SU-DHL-6 (cell line): Measurements from ENCODE around the gene ATP5PB.
A peak's percentile ranks its signal among the peaks of the same experiment; 100 is the strongest.

Experiments
- H2AFZ ChIP-seq: fragments of 200-600 bp; sonication (generic); 2 replicates; pipeline ENCODE4 v1.6.1; 2014; ENCODE audit warnings: low read depth, mild to moderate bottlenecking, moderate library complexity, mixed read lengths, antibody characterized with exemption, low read length; ENCODE audit not compliant: severe bottlenecking
- H3F3A ChIP-seq: fragments of 200-600 bp; shearing (Covaris generic); 2 replicates; pipeline ENCODE4 v1.6.0; 2016; ENCODE audit warnings: antibody characterized with exemption, mild to moderate bottlenecking; ENCODE audit not compliant: insufficient read depth
- H3K27ac ChIP-seq: fragments of 200-600 bp; sonication (generic); 2 replicates; pipeline ENCODE4 v1.5.1; 2016; ENCODE audit warnings: low read depth, mild to moderate bottlenecking, low read length, moderate library complexity, mixed read lengths
- H3K27me3 ChIP-seq: fragments of 200-600 bp; sonication (generic), shearing (Covaris generic); 2 replicates; pipeline ENCODE4 v1.6.0; 2014; ENCODE audit warnings: mild to moderate bottlenecking, low read length
- H3K36me3 ChIP-seq: fragments of 200-600 bp; sonication (generic); 2 replicates; pipeline ENCODE4 v1.6.1; 2014; ENCODE audit warnings: mild to moderate bottlenecking, low read length, mixed read lengths
- H3K4me2 ChIP-seq: fragments of 300-600, 200-600 bp; shearing (Covaris generic), sonication (generic); 2 replicates; pipeline ENCODE4 v1.6.0; 2014; ENCODE audit warnings: low read length, low read depth, mild to moderate bottlenecking; ENCODE audit not compliant: poor library complexity, severe bottlenecking
- H3K4me3 ChIP-seq: fragments of 200-600 bp; sonication (generic); 2 replicates; pipeline ENCODE4 v1.5.1; 2014; ENCODE audit warnings: antibody characterized with exemption, low read length, mild to moderate bottlenecking, mixed read lengths; ENCODE audit not compliant: insufficient read depth, poor library complexity, severe bottlenecking
- H3K79me2 ChIP-seq: fragments of 200-600 bp; sonication (generic); 2 replicates; pipeline ENCODE4 v1.6.1; 2014; ENCODE audit warnings: mild to moderate bottlenecking, low read length, moderate library complexity; ENCODE audit not compliant: insufficient read depth
- H3K9ac ChIP-seq: fragments of 200-600 bp; sonication (generic); 2 replicates; pipeline ENCODE4 v1.7.0; 2014; ENCODE audit warnings: mild to moderate bottlenecking, low read length
- H3K9me2 ChIP-seq: fragments of 200-600 bp; sonication (generic); replicated peaks from 2 replicates; pipeline ENCODE4 v1.6.1; 2014; ENCODE audit warnings: low read length; ENCODE audit not compliant: insufficient read depth
- H3K9me3 ChIP-seq: fragments of 200-600 bp; sonication (generic); 2 replicates; pipeline ENCODE4 v1.6.1; 2014; ENCODE audit warnings: low read length, mixed read lengths; ENCODE audit not compliant: insufficient read depth
- H4K20me1 ChIP-seq: fragments of 200-600 bp; sonication (generic); 2 replicates; pipeline ENCODE4 v1.6.1; 2014; ENCODE audit warnings: low read depth, mild to moderate bottlenecking, antibody characterized with exemption, low read length, moderate library complexity, mixed read lengths
- EZH2phosphoT487 ChIP-seq: fragments of 200-600 bp; sonication (generic), shearing (Covaris generic); conservative IDR thresholded peaks from 2 replicates; pipeline ENCODE4 v1.6.1; 2018; ENCODE audit warnings: mild to moderate bottlenecking, antibody characterized with exemption, low read length, moderate library complexity, mixed read lengths
- TF ChIP-seq, protein P1 (sequence below): fragments of 200-600 bp; sonication (generic); IDR thresholded peaks from one replicate; pipeline ENCODE4 v1.5.1; 2017; ENCODE audit warnings: antibody characterized with exemption, mild to moderate bottlenecking, low read length, moderate library complexity; ENCODE audit not compliant: insufficient read depth, poor library complexity, severe bottlenecking

Gene ATP5PB

DNA sequence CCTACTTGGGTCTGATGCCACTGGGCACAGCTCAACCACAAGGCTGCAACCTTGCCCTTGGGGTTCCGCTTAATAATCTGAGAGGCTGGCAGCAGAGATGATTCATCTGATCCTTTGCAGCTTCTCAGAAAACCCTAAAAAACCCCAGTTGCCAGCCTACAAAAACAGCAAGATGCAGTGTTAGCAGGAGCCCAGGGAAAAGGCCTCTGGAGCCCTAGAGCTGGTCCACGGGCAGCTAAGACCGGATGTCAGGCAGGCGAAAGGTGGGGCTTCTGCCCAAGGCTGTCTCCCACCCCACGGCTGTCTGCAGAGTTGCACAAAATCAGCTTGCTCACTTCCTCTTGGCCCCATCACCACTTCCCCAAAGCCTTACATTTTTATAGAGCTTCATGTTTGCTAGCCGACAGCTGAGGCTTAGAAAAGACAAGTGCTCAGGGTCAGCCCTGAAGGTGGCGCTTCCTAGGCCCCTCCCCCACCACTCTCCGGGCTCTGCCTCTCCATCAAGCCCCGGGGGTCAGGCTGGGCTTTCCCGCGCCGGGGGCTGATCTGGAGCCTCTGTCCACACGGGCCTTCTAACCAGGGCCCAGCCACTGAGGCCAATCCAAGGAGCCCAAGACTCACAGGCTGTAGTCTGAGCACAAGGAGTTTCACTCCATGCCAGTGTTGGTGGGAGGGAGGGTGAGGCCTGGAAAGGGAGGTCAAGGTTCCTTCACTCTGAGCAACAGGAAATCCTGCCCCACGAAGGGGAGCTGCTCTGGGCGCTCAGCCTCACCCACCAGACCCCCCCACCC is 58.3 kb downstream of the ATP5PB start:
- H3K27me3 ChIP-seq, result no peaks in the 10 kb centered on the region

DNA sequence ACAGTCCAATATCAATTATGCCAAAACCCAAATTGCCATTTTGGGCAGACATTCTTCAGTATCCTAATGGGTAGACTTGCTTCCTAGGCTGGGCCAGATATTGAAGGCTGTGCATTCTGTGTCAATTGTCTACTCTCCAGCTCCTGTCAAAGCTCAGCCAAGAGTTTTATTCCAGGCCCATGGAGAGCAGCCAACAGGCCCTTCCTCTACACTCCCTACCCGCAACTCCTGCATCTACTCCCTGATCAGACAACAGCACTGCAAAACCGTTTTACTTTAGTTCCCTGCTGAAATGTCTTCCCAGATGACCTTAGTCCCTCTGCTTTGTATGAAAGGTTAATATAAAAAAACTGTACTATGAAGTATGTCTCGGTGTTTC is 60.7 kb downstream of the ATP5PB start:
- Histone ChIP-seq H4K20me1 (no peaks in the 10 kb centered on the region), H3K9me2 (no peaks in the 10 kb centered on the region), H3K4me2 (no peak overlapping the region), H3K27me3 (no peaks in the 10 kb centered on the region), H3F3A (peaks cover 22% of the 10 kb centered on the region), H3K79me2 (no peaks in the 10 kb centered on the region), H3K36me3 (no peaks in the 10 kb centered on the region), H3K4me3 (no peak overlapping the region), H3K27ac (no peak overlapping the region), H3K9me3 (no peaks in the 10 kb centered on the region), H2AFZ (no peak overlapping the region), H3K9ac (no peak overlapping the region)
- no peak for TF ChIP-seq EZH2phosphoT487
- TF ChIP-seq, protein P1, sequence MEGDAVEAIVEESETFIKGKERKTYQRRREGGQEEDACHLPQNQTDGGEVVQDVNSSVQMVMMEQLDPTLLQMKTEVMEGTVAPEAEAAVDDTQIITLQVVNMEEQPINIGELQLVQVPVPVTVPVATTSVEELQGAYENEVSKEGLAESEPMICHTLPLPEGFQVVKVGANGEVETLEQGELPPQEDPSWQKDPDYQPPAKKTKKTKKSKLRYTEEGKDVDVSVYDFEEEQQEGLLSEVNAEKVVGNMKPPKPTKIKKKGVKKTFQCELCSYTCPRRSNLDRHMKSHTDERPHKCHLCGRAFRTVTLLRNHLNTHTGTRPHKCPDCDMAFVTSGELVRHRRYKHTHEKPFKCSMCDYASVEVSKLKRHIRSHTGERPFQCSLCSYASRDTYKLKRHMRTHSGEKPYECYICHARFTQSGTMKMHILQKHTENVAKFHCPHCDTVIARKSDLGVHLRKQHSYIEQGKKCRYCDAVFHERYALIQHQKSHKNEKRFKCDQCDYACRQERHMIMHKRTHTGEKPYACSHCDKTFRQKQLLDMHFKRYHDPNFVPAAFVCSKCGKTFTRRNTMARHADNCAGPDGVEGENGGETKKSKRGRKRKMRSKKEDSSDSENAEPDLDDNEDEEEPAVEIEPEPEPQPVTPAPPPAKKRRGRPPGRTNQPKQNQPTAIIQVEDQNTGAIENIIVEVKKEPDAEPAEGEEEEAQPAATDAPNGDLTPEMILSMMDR, result no peak

More for the DNA sequence above, 58.3 kb downstream of the ATP5PB start:
- peak overlapping the region; percentile 79 for H3K9ac ChIP-seq
- no peaks in the 10 kb centered on the region for H3K9me2 ChIP-seq
- H3K79me2 ChIP-seq, result no peaks in the 10 kb centered on the region
- H3K4me2 ChIP-seq, result peak overlapping the region; percentile 88
- H3K4me3 ChIP-seq, result peak overlapping the region; percentile 45
- no peaks in the 10 kb centered on the region for H3K36me3 ChIP-seq
- peaks cover 24% of the 10 kb centered on the region for H3F3A ChIP-seq
- peak overlapping the region; percentile 98 for H3K27ac ChIP-seq
- peak overlapping the region; percentile 91 for H2AFZ ChIP-seq
- TF ChIP-seq, protein P1, result no peak
- no peak for TF ChIP-seq EZH2phosphoT487
- H4K20me1 ChIP-seq, result no peaks in the 10 kb centered on the region
- H3K9me3 ChIP-seq, result no peaks in the 10 kb centered on the region

- Histone ChIP-seq H3F3A (peaks cover 16% of the 10 kb centered on the region), H3K9me2 (no peaks in the 10 kb centered on the region), H4K20me1 (no peaks in the 10 kb centered on the region), H3K36me3 (no peaks in the 10 kb centered on the region), H3K9ac (no peak overlapping the region), H3K27ac (no peak overlapping the region), H3K9me3 (no peaks in the 10 kb centered on the region), H3K27me3 (no peaks in the 10 kb centered on the region), H3K4me2 (no peak overlapping the region), H2AFZ (no peak overlapping the region), H3K79me2 (no peaks in the 10 kb centered on the region), H3K4me3 (no peak overlapping the region)
- TF ChIP-seq, protein P1, result no peak
- TF ChIP-seq EZH2phosphoT487, result no peak
These were observed 62.1 kb downstream of the ATP5PB start for GRCh38 chr1:111511370-111511769.
